Progenitor cell of endocrine pancreas (in vitro differentiated cells): ENCODE results near the gene RHBDD2. TPM values are rescaled to one million over a fixed set of nuclear protein-coding genes. Genes with fewer than 3 reads are reported as not detected.
"Not testable (repeated sequence)": the region's sequence is repeated elsewhere in the genome, so short reads cannot be mapped to it uniquely, and the experiment has no call there.

Source experiments
- DNase-seq: peaks from one replicate; pipeline ENCODE4 v3.0.0; 2021; ENCODE audit warnings: low spot score; ENCODE audit not compliant: unreplicated experiment
- H3K27ac Mint-ChIP-seq: 2 replicates; pipeline ENCODE4 v1.8.0; 2021; ENCODE audit warnings: mild to moderate bottlenecking, moderate library complexity, mixed read lengths
- H3K27me3 Mint-ChIP-seq: 2 replicates; pipeline ENCODE4 v1.8.0; 2021; ENCODE audit warnings: mixed read lengths
- H3K36me3 Mint-ChIP-seq: 2 replicates; pipeline ENCODE4 v1.8.0; 2022; ENCODE audit warnings: mixed read lengths; ENCODE audit not compliant: insufficient read depth
- H3K4me1 Mint-ChIP-seq: 2 replicates; pipeline ENCODE4 v1.8.0; 2021; ENCODE audit warnings: low read depth, mixed read lengths
- H3K4me3 Mint-ChIP-seq: 2 replicates; pipeline ENCODE4 v1.8.0; 2021; ENCODE audit warnings: low read depth, mild to moderate bottlenecking, moderate library complexity, mixed read lengths
- H3K9me3 Mint-ChIP-seq: 2 replicates; pipeline ENCODE4 v1.8.0; 2021; ENCODE audit warnings: low read depth, mixed read lengths
- CTCF ChIP-seq: fragments of 200-600 bp; sonication (generic); IDR thresholded peaks from one replicate; pipeline ENCODE4 v1.5.0; 2021; ENCODE audit warnings: antibody characterized with exemption, mild to moderate bottlenecking; ENCODE audit not compliant: unreplicated experiment
- total RNA-seq: library from RNA; stranded (reverse); gene quantifications from 2 replicates; pipeline ENCODE4 v1.2.1, GENCODE V29; 2021

RHBDD2 gene
- total RNA-seq, 1 donor from 2014 or later, result 62.9 TPM

DNA sequence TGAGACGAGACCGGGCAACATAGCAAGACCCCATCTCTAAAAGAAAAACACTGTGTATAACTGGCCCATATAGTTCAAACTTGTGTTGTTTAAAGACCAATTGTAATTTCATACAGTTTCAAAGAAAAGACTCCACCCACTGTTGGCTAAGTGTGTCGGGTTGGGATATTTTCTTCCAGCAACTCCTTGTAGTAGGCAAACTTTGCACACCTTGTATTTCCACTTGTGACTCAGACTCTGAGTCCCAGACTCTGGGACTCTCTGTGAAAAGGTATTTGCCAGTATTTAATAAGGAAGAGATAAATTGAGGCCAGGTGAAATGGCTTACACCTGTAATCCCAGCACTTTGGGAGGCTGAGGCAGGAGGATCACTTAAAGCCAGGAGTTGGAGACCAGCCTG is 29.3 kb upstream of the RHBDD2 start:
- DNase-seq, result no peak
- no peak for TF ChIP-seq CTCF
- no peaks in the 10 kb centered on the region for H3K36me3 Mint-ChIP-seq
- no peak overlapping the region for H3K27ac Mint-ChIP-seq
- no peak overlapping the region for H3K4me3 Mint-ChIP-seq
- H3K9me3 Mint-ChIP-seq, result no peaks in the 10 kb centered on the region
- peaks cover 7% of the 10 kb centered on the region for H3K27me3 Mint-ChIP-seq
- no peaks in the 10 kb centered on the region for H3K4me1 Mint-ChIP-seq

DNA sequence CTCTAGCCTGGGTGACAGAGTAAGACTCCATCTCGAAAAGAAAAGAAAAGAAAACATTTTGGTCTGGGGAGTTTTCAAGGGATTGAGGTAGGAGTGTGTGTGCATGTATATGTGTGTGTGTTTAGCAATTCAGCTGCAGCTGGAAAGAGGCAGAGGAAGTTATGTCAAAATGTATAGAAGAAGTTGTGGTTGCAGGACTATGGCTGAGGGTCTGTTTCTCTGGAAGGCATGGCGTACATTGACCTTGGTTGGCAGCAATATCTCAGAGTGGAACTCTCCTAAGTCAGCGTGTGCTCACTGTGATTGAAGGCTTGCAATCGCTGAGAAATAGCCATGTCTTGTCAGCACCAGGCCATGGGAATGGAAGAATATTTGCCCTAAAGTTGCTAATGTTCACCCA is 28.6 kb upstream of the RHBDD2 start:
- no peak overlapping the region for H3K27ac Mint-ChIP-seq
- no peak for DNase-seq
- TF ChIP-seq CTCF, result no peak
- H3K4me3 Mint-ChIP-seq, result no peak overlapping the region
- H3K36me3 Mint-ChIP-seq, result no peaks in the 10 kb centered on the region
- no peaks in the 10 kb centered on the region for H3K9me3 Mint-ChIP-seq
- H3K27me3 Mint-ChIP-seq, result peaks cover 7% of the 10 kb centered on the region
- no peaks in the 10 kb centered on the region for H3K4me1 Mint-ChIP-seq

DNA sequence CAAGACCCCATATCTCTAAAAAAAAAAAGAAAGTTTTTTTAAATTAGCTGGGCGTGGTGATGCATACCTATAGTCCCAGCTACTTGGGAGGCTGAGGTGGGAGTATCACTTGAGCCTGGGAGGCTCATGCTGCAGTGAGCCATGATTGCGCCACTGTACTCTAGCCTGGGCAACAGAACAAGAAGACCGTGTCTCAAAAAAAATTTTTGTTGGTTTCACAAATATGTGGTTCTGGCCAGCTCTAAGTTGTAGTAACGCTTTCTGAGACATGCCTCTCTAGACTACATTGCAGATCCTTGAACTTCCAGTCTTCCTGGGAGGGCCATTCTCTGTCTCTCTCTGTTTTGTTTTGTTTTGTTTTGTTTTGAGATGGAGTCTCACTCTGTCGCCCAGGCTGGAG is 24.6 kb upstream of the RHBDD2 start:
- Mint-ChIP-seq H3K4me3 (no peak overlapping the region), H3K36me3 (no peaks in the 10 kb centered on the region), H3K27me3 (peaks cover 4% of the 10 kb centered on the region), H3K9me3 (no peaks in the 10 kb centered on the region), H3K4me1 (no peaks in the 10 kb centered on the region), H3K27ac (no peak overlapping the region)
- TF ChIP-seq CTCF, result no peak
- no peak for DNase-seq

GRCh38 chr7:75854813-75855345 is 24.0 kb upstream of the RHBDD2 start:
- not testable (repeated sequence) for H3K9me3 Mint-ChIP-seq, H3K4me3 Mint-ChIP-seq, H3K27ac Mint-ChIP-seq, H3K27me3 Mint-ChIP-seq, H3K36me3 Mint-ChIP-seq, DNase-seq, H3K4me1 Mint-ChIP-seq

- Mint-ChIP-seq H3K4me3 (no peak overlapping the region), H3K9me3 (no peaks in the 10 kb centered on the region), H3K36me3 (no peaks in the 10 kb centered on the region), H3K27me3 (no peaks in the 10 kb centered on the region), H3K27ac (no peak overlapping the region), H3K4me1 (no peaks in the 10 kb centered on the region)
- DNase-seq, result no peak
- no peak for TF ChIP-seq CTCF
Measured at GRCh38 chr7:75856536-75856935, 22.3 kb upstream of the RHBDD2 start.

DNA sequence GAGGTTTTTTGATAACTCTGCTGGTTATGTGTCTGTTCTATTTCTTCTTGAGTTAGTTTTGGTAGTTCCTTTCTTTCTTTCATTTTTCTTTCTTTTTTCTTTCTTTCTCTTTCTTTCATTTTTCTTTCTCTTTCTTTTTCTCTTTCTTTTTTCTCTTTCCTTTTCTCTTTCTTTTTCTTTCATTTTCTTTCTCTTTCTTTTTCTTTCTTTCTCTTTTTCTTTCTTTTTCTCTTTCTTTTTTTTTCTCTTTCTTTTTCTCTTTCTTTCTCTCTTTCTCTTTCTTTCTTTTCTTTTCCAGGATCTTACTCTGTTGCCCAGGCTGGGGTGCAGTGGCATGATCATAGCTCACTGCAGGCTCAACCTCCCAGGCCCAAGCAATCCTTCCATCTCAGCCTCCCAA is 20.4 kb upstream of the RHBDD2 start:
- no peak for TF ChIP-seq CTCF
- H3K36me3 Mint-ChIP-seq, result no peaks in the 10 kb centered on the region
- H3K4me1 Mint-ChIP-seq, result no peaks in the 10 kb centered on the region
- no peak overlapping the region for H3K27ac Mint-ChIP-seq
- DNase-seq, result no peak
- H3K27me3 Mint-ChIP-seq, result no peaks in the 10 kb centered on the region
- H3K9me3 Mint-ChIP-seq, result no peaks in the 10 kb centered on the region
- no peak overlapping the region for H3K4me3 Mint-ChIP-seq
